ENCODE results near the gene AP1G2.

AP1G2 gene

DNA sequence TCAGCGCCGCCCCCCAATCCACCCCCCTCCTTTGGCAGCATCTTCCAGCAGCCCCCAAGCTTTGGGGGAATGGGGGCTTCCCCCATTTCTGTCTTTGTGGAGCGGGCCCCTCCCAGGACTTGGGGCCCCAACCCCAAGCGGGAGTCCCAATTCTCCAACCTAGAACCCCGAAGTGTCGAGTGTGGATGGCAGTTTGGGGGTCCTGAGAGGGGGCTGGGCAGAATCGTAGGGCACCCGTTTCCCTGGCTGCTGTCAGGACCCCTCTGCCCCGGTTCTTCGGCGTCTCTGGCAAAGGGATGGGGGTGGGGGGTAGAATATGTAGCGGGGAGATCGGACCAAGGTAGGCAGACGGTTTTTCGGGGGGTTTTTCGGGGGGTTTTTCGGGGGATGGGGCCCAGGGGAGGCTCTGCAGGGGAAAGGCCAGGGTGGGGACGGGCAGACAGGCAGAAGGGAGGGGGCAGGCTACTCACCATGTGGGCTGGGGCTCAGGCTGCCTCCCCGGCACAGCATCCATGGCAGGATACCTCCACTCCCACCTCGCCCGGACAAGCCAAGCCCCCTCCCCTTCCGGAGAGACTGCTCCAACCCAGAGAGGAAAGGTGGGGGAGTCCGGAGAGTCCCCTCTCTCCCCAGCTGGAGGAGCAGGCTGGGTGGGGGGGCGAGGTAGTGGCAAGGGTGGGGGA is 10.3 kb upstream of the AP1G2 start:
- no peak for DNase-seq (ENCODE audit: low read depth in 1 of 2, low spot score in 1 of 2)
- Histone ChIP-seq H3K27ac (replicated peaks) (no peak overlapping the region), H3K27me3 (ENCODE audit: insufficient read depth, poor library complexity, severe bottlenecking) (peaks cover 36% of the 10 kb centered on the region), H3K4me3 (replicated peaks; ENCODE audit: insufficient read depth, low read length) (no peak overlapping the region)
- TF ChIP-seq, protein P1, sequence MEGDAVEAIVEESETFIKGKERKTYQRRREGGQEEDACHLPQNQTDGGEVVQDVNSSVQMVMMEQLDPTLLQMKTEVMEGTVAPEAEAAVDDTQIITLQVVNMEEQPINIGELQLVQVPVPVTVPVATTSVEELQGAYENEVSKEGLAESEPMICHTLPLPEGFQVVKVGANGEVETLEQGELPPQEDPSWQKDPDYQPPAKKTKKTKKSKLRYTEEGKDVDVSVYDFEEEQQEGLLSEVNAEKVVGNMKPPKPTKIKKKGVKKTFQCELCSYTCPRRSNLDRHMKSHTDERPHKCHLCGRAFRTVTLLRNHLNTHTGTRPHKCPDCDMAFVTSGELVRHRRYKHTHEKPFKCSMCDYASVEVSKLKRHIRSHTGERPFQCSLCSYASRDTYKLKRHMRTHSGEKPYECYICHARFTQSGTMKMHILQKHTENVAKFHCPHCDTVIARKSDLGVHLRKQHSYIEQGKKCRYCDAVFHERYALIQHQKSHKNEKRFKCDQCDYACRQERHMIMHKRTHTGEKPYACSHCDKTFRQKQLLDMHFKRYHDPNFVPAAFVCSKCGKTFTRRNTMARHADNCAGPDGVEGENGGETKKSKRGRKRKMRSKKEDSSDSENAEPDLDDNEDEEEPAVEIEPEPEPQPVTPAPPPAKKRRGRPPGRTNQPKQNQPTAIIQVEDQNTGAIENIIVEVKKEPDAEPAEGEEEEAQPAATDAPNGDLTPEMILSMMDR (IDR thresholded peaks at IDR 0.05; ENCODE audit: insufficient read depth, low read length): no peak
- TF ChIP-seq SPI1 (IDR thresholded peaks at IDR 0.05; ENCODE audit: borderline replicate concordance, low read depth) (no peak), POLR2AphosphoS5 (IDR thresholded peaks at IDR 0.05; ENCODE audit: low read depth) (no peak), GABPA (IDR thresholded peaks at IDR 0.05; ENCODE audit: low read depth) (no peak)
- TF ChIP-seq, protein P2, sequence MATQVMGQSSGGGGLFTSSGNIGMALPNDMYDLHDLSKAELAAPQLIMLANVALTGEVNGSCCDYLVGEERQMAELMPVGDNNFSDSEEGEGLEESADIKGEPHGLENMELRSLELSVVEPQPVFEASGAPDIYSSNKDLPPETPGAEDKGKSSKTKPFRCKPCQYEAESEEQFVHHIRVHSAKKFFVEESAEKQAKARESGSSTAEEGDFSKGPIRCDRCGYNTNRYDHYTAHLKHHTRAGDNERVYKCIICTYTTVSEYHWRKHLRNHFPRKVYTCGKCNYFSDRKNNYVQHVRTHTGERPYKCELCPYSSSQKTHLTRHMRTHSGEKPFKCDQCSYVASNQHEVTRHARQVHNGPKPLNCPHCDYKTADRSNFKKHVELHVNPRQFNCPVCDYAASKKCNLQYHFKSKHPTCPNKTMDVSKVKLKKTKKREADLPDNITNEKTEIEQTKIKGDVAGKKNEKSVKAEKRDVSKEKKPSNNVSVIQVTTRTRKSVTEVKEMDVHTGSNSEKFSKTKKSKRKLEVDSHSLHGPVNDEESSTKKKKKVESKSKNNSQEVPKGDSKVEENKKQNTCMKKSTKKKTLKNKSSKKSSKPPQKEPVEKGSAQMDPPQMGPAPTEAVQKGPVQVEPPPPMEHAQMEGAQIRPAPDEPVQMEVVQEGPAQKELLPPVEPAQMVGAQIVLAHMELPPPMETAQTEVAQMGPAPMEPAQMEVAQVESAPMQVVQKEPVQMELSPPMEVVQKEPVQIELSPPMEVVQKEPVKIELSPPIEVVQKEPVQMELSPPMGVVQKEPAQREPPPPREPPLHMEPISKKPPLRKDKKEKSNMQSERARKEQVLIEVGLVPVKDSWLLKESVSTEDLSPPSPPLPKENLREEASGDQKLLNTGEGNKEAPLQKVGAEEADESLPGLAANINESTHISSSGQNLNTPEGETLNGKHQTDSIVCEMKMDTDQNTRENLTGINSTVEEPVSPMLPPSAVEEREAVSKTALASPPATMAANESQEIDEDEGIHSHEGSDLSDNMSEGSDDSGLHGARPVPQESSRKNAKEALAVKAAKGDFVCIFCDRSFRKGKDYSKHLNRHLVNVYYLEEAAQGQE (IDR thresholded peaks at IDR 0.05; ENCODE audit: insufficient replicate concordance, low read depth): no peak

DNA sequence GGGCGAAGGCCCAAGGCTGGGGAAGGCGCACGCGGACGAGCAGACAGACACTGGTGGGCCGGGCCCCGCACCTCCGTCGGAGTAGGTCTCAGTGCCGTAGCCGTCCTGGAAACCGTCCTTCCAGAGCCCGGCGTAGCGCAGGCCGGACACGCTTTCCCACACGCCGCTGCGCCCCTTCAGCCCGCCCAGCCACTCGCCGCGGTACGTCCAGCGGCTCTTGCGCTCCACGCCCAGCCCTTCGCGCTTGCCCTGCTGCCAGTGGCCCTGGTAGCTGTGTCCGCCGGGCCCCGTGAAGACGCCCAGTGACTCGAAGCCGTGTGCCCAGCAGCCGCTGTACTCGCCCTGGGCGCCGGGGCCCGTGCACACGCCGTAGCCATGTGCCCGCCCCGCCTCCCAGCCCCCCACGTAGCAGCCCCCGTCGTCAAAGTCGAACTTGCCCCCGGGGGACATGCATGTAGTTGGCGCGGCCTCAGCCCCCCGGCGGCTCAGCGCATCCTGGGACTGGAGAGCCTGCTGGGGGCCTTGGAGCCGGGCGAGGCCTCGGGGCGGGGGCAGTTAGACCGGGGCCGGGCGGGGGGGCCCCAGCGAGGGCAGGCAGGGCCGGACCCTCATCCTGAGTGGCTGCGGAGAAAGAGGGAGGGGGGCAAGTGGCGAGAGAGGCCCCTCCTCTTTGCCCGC is 9.6 kb upstream of the AP1G2 start:
- Histone ChIP-seq H3K4me3 (replicated peaks; ENCODE audit: insufficient read depth, low read length) (no peak overlapping the region), H3K27ac (replicated peaks) (no peak overlapping the region), H3K27me3 (ENCODE audit: insufficient read depth, poor library complexity, severe bottlenecking) (peaks cover 36% of the 10 kb centered on the region)
- DNase-seq (ENCODE audit: low read depth in 1 of 2, low spot score in 1 of 2): no peak
- no peak for TF ChIP-seq POLR2AphosphoS5 (IDR thresholded peaks at IDR 0.05; ENCODE audit: low read depth)
- TF ChIP-seq, protein P2 (IDR thresholded peaks at IDR 0.05; ENCODE audit: insufficient replicate concordance, low read depth): no peak
- TF ChIP-seq SPI1 (IDR thresholded peaks at IDR 0.05; ENCODE audit: borderline replicate concordance, low read depth): no peak
- TF ChIP-seq, protein P1 (IDR thresholded peaks at IDR 0.05; ENCODE audit: insufficient read depth, low read length): no peak
- no peak for TF ChIP-seq GABPA (IDR thresholded peaks at IDR 0.05; ENCODE audit: low read depth)

DNA sequence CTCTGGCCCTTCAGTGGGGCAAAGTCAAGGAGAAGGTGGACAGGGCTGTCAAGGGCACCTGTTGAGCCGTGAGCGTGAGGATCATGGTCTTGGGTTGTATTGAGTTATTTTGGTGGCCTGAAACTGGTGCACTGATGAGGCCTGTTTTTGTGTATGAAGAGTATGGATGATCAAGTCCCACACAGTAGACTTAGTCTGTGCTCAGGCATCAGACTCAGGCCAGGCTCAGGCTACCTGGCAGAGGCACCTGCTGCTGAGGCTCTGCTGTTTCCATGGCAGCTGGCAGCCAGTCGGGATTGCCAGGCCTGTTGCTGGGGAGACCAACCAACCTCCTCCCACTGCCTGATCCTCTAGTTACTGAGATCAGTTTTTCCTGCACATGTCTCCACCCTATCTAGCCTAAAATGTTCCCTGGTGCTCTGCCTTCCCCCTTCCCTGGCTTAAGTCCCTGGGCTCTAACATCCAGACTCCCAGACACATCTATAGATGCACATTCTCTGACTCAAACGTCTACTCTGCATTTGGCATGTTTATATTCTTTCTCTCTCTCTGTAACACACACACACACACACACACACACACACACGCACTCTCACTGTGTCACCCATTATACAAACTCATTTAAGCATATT is 5.9 kb upstream of the AP1G2 start:
- Histone ChIP-seq H3K27me3 (ENCODE audit: insufficient read depth, poor library complexity, severe bottlenecking) (peaks cover 25% of the 10 kb centered on the region), H3K4me3 (replicated peaks; ENCODE audit: insufficient read depth, low read length) (no peak overlapping the region), H3K27ac (replicated peaks) (no peak overlapping the region)
- DNase-seq (ENCODE audit: low read depth in 1 of 2, low spot score in 1 of 2): no peak
- TF ChIP-seq SPI1 (IDR thresholded peaks at IDR 0.05; ENCODE audit: borderline replicate concordance, low read depth) (no peak), POLR2AphosphoS5 (IDR thresholded peaks at IDR 0.05; ENCODE audit: low read depth) (no peak), GABPA (IDR thresholded peaks at IDR 0.05; ENCODE audit: low read depth) (no peak)
- TF ChIP-seq, protein P2 (IDR thresholded peaks at IDR 0.05; ENCODE audit: insufficient replicate concordance, low read depth): no peak
- TF ChIP-seq, protein P1 (IDR thresholded peaks at IDR 0.05; ENCODE audit: insufficient read depth, low read length): no peak
